GM18517 (cell line): Measurements from ENCODE around the gene P4HA1.
A peak's percentile ranks its signal among the peaks of the same experiment; 100 is the strongest.
"Not testable (repeated sequence)": the region's sequence is repeated elsewhere in the genome, so short reads cannot be mapped to it uniquely, and the experiment has no call there.

Experiments used
- ATAC-seq: cut with Tn5 transposase; IDR thresholded peaks from one replicate; pipeline ENCODE4 v1.9.1; 2021; ENCODE audit warnings: mild to moderate bottlenecking, moderate library complexity; ENCODE audit not compliant: unreplicated experiment

Gene P4HA1

DNA sequence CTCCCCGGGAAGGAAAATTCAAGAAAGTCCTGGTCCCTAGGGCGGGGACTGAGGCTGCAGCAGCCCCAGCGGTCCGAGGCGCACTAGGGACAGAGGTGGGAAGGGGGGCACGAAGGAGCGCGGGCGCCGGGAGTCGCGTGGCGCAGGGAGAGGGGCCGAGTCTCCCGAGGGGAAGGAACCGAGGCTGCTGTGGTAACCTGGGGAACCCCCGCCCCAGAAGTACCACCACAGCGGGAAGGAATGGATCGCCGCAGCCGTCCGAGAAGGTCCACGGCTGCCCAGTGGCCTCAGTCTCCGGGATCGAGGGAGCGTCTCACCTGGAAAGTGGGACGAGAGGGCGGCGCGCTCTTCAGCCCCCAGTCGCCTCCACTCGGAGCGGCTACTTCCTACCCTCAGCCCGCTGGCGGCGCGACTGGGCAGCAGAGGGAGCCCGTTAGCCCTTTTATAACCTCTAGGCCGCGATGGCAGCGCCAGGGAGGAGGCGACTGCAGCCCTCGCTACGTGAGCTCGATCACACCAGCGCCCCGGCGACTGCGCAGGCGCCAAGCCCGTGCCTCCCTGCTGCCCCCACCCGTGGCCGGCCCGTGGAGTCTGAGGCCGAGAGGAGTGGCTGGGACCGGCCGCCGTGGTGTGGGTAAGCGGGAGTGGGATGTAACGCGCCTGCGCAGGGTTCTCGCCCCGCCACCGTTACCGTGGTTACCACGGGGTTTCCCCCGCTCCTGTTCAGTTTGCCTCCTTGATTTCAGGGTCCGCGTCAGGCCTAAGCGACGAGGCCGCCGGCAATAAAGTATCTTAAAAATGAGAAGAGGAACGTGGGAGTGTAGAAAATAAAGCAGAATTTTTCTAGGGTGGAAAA is at the start of gene P4HA1:
Gene P4HA1 (minus strand): TSS at position 418 of the 856 bp plus-strand sequence. CDS start 21,983 bp downstream, outside the sequence.
- peak; percentile 75 for ATAC-seq

DNA sequence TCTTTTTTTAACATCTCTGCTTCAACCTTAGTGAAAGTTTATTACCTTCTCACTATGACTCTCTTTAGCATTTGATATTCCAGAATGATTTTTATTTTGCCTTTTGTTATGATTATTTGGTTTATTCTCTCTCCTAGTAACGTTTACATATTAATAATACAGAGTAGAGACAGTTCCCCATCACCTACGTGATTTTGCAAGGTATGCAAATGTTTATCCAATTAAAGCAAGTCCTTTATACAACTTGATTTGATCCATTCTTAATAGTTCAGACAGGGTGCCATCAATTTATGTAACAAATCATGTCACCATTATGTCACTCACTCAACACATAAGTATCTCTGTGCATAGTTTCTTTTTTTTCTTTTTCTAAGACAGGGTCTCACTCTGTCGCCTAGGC is 44.9 kb upstream of the P4HA1 start:
- no peak for ATAC-seq

DNA sequence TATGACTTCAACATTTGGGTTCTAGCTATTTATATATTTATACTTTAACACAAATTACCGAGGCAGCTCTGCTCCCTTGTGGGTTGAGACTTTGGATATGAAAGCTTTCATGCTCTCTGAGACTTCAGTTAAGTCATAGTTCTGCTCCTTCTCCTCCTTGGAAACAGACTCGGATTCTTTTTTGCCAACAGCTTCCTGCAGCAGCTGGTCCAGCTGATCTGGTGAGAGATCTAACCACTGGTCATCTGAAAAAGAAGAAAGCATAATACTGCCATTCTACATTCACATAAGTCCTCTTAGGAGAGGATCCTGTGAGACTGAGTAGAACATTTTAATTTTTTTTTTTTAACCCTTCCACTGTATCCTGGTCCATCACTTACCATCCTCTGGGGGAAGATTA is 42.6 kb upstream of the P4HA1 start:
- no peak for ATAC-seq

DNA sequence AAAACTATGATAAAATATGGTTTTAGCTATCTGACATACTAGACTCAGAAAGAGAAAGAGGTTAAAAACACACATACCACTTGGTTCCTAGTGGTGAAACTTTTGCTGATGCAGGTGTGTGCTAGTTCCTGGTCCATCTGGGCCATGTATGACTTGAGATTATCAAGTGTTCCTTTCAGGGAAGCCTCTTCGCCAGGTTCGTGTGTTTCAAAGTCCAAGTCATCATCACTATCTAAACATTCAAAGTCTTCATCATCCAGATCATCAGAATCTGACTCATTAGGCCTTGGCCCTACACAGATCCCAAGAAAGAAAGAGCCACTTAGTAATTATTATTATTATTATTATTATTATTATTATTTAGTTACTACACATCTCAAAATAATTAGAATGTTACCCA is 40.0 kb upstream of the P4HA1 start:
- no peak for ATAC-seq

DNA sequence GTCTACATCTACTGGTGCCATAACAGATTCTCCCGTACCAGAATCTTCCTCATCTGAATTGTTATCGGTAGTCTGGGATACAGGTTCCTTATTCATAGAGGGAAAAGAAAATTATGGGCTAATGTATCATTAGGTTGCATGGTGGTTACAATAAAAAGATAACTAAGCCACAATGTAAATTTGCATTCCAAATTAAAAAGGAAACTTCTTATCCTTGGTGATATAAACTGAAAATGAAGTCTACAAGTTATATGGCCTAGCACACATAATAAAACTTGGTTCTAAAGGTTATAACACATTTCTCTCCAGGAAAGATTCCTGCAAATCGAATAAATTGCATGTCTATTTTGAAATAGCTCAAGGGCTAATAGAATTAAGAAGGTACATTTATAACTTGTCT is 38.1 kb upstream of the P4HA1 start:
- ATAC-seq: no peak

DNA sequence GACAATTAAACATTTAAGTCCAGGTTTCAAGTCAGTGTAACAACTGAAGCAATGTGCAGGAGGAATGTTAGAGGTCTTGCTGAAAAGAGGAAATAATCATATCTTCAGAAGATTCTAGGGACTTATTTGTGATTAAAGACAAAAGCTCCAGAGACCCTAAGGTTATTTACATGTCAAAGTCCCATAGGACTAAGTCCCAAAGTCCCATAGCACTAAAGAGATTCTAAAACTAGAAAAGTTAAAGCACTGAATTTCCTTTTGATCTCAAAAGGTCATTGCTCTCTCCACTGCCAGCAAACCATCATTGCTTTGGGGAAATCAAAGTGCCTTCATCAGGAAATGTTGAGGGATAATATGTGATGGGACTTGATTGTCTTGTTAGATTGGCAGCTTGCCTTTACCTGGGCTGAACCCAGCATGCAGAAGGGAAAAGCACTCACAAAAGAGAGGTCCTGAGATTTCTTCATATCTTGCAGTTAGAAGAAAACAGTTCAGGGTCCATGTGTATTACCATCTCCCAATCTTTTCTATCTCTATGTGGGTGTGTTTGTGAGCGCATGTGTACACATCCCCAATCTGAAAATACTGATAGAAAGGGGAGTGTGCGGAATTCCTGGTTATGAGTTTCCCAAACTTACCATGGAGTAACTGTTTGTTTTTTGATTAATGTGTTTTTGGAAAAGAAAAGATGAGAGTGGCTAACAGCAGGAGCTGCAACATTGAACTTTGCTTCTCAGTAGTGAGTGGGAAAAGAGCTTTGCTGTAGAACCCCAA is 35.4 kb upstream of the P4HA1 start:
- ATAC-seq: no peak

DNA sequence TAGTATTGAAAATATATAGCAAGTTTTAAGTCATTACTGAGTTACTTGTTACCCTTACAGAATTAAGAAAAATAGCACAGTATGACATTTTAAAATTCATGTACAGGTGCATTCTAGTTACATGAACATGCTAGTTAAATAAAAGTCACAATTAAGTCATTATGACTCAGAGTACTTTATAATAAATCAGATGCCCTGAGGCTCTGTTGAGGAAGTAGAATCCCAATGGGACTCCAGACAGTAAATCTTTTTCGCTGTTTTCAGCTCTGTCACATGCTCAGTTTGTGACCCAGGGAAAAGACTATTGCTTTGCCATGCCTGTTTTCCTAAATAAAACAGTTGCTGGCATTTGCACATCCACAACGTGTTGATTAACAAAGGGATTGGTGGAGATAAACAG is 34.6 kb upstream of the P4HA1 start:
- ATAC-seq: no peak

DNA sequence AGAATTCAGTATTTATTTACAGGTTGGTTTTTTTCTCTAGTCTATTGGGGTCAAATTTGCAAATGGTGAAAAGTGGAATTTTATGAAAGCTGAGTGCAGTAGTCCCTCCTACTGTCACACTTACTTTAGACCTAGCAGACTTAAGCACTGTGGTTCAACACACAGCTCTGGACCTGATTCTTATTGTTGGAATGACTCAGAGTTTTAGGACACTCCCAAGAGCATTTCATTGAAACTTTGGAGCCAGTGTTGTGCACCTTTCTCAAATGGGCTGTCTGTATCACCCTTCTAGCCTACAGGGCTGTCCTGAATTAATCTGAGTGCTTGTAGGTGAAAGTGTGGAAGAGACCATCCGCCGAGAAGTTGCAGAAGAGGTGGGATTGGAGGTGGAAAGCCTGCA is 29.7 kb upstream of the P4HA1 start:
- no peak for ATAC-seq

DNA sequence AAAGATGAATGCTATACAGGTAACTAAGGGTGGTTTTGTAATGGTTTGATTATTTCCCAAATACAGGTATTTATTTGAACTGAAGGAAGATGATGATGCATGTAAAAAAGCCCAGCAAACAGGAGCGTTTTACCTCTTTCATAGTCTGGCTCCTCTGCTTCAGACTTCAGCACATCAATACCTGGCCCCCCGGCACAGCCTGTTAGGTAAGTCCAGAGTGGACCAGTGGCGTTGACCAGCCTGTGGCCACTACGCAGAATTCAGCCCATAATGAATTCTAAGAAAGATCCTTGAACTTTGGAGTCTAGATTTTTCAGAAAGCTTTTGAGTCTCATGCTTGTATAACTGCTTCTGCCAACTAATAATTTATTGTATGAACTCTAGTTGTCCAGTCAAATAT is 23.3 kb upstream of the P4HA1 start:
- ATAC-seq: no peak

DNA sequence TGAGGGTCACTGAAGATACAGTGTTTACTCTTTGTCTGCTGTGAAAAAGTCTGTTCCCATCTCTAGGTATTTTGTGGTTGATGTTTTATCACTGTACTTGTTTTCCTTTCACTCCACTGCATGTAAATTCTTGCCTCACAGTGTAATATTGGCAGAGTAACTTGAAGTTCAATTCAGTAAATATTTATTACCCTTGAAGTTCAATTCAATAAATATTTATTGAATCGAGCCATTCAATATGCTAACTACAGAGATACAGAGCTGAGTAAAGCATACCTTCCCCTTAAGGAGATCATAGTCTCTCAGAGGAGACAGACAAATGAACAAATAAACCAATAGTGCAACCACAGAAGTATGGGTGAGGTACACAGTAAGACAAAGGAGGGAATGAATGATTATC is 22.8 kb upstream of the P4HA1 start:
- no peak for ATAC-seq

DNA sequence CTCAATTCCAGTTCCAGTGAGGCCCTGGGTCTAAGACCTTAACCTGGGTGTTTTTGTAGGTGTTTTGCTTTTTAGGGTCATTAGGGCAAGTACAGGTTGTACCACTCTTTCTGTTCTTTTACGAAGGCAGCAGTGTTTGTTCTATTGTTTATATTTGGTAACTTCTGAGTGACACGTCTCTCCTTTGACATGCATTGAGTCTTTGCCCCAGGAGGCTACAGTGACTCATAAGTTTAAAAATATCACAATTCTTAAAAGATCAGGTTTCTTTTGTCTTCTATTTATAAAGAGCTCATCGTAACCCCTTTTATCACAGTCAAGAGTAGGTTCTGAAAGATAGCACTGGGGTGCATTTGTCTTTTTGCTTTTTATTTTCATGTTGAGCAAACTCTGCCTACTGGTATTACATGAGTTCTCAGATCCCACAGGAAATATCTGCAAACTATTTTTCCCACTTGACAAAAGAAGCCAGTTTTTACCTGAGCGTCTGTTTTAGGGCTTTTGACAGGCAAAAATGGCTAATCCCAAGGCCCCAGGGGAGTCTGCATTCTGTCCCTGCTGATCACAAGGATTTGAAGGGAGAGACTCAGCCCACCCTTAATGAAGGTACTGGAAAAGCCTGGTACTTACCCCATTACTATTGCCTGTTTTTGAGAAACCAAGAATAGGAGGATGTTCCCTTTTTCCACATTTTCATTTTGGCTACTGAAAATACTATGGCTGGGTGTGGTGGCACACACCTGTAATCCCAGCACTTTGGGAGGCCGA is 21.5 kb upstream of the P4HA1 start:
- ATAC-seq: peak; percentile 85

DNA sequence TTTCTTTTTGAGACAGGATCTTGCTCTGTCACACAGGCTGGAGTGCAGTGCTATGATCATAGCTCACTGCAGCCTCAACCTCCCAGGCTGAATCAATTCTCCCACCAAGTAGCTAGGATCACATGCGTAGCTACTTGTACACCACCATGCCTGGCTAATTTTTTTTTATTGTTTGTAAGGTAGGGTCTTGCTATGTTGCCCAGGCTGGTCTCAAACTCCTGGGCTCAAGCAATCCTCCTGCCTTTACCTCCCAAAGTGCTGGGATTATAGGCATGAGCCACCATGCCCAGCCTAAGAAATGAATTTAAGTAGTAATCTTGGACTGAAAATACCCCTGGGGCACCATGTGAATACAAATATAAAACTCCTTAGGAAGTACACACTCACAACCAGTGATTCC is 19.4 kb upstream of the P4HA1 start:
- ATAC-seq: no peak

DNA sequence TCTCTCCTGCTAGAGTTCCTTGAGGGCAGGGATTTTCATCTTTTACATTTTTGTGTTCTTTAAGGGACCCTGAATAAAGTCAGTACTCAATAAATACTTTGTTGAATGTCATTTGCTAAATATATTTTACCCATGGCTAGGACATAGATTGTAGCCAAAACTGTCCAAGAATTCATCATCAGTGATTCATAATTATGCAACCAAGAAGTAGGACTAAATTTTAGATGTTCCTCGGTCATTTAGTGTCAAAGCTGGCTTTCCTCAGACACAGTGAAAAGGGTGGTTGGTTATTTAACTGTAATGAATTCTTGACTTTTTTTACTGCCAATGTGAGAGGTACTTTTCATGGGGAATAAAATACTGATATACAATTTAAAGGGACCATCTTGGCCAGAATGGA is 16.9 kb upstream of the P4HA1 start:
- no peak for ATAC-seq

DNA sequence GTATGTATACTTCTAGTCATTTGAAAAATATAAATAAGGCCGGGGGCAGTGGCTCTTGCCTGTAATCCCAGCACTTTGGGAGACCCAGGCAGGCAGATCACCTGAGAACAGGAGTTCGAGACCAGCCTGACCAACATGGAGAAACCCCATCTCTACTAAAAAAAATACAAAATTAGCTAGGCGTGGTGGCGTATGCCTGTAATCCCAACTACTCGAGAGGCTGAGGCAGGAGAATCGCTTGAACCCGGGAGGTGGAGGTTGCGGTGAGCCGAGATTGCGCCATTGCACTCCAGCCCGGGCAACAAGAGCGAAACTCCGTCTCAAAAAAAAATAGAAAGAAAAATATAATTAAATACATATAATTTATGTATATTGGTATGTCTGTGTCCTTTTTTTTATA is 15.4 kb upstream of the P4HA1 start:
- not testable (repeated sequence) for ATAC-seq

DNA sequence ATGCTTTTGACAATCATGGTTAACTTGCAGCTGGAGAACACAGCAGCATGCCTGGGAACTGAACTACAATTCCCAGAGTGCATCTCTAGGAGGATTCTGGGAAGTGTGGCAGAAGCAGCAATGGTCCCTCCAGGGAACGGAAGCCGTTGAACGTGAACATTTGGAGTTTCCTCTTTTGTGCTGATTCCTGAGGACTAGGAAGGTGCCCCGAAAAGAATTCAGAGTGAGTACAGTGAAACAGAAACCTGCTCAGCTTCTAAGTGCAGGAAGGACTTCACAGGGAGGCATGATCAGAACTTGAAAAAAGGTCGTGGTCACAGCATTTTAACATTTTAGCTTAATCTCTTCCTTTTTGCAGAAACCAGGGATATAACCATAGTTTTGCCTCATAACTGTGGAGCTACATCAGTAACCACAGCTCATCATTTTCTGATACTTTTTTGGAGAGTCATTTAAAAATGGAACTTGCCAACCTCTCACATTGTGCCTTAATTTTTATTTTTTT is 13.7 kb upstream of the P4HA1 start, which contains the start of gene NUDT13:
Gene NUDT13 (plus strand): TSS at position 111 of the 505 bp plus-strand sequence. CDS start 3,911 bp downstream, outside the sequence.
- no peak for ATAC-seq

DNA sequence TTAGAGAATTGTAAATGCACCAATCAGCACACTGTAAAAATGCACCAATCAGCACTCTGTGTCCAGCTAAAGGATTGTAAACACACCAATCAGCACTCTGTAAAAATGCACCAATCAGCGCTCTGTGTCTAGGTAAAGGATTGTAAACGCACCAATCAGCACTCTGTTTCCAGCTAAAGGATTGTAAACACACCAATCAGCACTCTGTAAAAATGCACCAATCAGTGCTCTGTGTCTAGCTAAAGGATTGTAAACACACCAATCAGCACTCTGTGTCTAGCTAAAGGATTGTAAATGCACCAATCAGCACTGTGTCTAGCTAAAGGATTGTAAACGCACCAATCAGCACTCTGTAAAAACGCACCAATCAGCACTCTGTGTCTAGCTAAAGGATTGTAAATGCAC is 12.6 kb upstream of the P4HA1 start:
- not testable (repeated sequence) for ATAC-seq

DNA sequence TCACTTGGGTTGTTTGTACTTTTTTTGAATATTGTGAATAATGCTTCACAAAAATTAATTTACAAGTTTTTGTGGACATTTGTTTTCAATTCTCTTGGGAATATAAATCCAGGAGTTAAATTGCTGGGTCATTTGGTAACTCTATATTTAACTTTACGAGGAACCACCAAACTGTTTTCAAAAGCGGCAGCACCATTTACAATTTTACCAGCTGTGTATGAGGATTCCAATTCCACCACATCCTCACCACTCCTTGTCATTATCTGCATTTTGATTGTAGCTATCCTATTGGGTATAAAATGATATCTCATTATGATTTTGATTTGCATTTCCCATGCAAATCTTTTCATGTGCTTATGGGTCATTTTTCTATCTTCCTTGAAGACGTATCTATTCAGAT is 9.6 kb upstream of the P4HA1 start:
- ATAC-seq: no peak

DNA sequence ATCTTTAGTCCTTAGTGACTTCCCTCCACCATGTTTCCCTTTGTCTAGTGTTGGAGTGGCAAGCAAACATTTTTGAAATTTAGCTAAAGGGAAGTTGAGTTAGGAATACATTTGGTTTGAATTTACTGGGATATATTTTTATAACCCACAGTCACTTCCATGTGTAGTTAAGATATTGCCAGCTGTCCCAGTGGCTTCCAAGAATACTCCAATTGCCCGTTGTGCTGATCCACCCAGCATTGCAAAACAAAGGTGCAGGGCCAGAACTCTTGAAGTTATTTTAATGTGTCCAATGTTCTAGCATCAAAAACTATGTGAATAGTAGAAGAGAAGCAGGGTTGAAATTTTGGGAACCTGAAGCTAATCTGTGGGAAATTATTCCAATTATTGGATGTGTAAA is 2.5 kb upstream of the P4HA1 start:
- ATAC-seq: no peak

DNA sequence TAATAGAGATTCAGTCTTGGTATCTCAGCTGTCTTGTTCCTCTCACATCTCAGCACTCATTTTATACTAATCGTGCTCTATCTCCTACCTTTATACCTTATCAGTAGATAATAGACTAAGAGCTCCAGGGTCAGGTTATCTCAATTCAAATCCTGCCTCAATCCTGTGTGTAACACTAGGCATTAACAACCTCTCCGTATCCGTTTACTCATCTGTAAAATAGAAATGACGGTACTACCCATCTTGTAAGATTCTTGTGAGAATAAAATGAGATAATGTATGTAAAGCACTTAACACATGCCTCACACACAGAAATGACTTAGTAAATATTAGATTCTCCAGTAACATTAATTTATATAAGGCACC is 622 bp upstream of the P4HA1 start:
- no peak for ATAC-seq

DNA sequence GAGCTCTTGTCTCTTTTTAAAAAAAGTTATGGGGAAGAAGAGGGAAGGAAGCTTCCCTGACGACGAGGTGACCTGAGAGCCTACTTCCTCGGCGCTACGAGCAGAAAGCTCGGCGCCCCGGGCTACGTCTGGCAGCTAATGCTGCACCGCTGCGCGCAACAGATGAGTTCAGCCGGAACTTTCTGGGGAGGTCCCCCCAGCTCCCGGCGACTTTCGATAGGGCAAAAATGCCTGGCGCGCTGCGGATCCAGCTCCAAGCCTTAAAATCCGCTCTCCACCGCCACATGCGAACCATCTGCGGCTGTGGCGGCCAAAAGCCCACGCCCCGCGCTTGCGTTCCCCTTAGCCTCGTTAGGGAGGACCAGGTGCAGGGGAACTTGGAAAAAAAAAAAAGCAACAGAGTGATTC is 621 bp downstream of the P4HA1 start:
- peak; percentile 14 for ATAC-seq

DNA sequence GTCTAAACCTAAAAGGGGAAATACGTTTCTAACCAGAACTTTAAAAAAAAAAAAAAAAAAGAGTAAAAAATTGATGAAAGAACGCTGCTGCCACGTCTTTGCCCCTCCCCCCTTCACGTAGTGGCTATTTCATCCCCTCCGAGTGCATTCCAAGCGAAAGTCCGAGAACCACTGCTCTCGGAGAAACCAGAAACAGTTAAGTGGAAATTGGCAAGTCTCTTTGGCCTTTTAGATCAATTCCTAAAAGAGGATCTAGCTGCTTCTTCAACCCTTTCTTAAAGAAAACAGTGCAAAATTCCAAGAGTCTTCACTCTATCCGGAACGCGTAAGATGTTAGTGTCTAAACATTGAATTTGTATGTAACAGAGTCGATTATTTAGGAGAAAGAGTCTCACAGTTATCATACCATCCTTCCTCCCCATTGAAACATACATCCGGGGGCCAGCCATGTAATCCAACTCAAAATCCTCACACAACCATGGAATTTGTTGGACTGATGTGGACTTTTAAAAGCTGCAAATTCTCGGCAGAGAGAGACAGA is 1.1 kb downstream of the P4HA1 start:
- no peak for ATAC-seq
